ENCODE results near the gene TENM4.

- TF ChIP-seq, protein P1, sequence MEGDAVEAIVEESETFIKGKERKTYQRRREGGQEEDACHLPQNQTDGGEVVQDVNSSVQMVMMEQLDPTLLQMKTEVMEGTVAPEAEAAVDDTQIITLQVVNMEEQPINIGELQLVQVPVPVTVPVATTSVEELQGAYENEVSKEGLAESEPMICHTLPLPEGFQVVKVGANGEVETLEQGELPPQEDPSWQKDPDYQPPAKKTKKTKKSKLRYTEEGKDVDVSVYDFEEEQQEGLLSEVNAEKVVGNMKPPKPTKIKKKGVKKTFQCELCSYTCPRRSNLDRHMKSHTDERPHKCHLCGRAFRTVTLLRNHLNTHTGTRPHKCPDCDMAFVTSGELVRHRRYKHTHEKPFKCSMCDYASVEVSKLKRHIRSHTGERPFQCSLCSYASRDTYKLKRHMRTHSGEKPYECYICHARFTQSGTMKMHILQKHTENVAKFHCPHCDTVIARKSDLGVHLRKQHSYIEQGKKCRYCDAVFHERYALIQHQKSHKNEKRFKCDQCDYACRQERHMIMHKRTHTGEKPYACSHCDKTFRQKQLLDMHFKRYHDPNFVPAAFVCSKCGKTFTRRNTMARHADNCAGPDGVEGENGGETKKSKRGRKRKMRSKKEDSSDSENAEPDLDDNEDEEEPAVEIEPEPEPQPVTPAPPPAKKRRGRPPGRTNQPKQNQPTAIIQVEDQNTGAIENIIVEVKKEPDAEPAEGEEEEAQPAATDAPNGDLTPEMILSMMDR (IDR thresholded peaks at IDR 0.05 in 2 of 3, conservative IDR thresholded peaks at IDR 0.05 in 1 of 3; ENCODE audit: control insufficient read depth in 2 of 3, extremely low read depth in 1 of 3, insufficient read depth in 1 of 3, low read depth in 3 of 3, low read length in 3 of 3), result no peak
- TF ChIP-seq ETV6 (conservative IDR thresholded peaks at IDR 0.05 in 1 of 2, IDR thresholded peaks at IDR 0.05 in 1 of 2; ENCODE audit: borderline replicate concordance in 1 of 2, low read depth in 1 of 2) (no peak), EP300 (IDR thresholded peaks at IDR 0.05; ENCODE audit: borderline replicate concordance in 1 of 2, control insufficient read depth in 1 of 2, low read depth in 2 of 2, low read length in 2 of 2) (no peak), E2F8 (IDR thresholded peaks at IDR 0.05; ENCODE audit: low read depth, partially characterized antibody) (no peak), ATF2 (IDR thresholded peaks at IDR 0.05; ENCODE audit: low read length) (no peak), POLR2A (IDR thresholded peaks at IDR 0.05; ENCODE audit: low read depth, low read length) (no peak)
Observed at GRCh38 chr11:79377406-79377805, 63.4 kb downstream of the TENM4 start.
